Measurements from ENCODE around the gene COL8A2. TPM values are rescaled to one million over a fixed set of nuclear protein-coding genes. Genes with fewer than 3 reads are reported as not detected.

COL8A2 gene
- total RNA-seq, 4 donors from 2014 or later = 1.2 to 5.4 (median 1.7) TPM

DNA sequence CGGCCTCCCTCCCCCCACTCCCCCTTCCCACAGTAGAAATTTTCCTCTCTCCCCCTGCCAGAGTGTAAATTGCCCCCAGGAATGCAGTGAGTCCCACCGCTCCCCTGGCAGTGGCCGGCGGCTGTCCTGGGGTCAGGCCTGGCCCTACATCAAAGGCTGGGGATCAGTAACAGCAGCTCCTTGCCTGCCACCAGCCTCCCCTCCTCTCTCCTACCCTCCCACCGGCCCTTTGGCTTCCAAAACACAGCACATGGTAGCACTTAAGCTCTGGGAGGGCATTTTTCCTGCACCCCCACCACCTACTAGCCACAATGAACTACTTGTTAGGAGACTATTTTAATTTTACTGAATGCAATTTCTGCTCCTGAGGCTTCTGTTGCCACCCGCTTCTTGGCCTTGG, 9.0 kb upstream of the COL8A2 start:
- Histone ChIP-seq H3K36me3 (peaks cover 0 to 13% (median 4%) of the 10 kb centered on the region in 4 donors), H3K4me1 (peaks cover 0 to 35% (median 16%) of the 10 kb centered on the region in 4 donors), H3K9me3 (no peaks in the 10 kb centered on the region), H3K27me3 (no peaks in the 10 kb centered on the region), H3K27ac (peak overlapping the region in 3 of 4 donors; percentile 13 to 59 (median 36)), H3K4me3 (no peak overlapping the region)
- WGBS, 2 donors (ENCODE audit: low coverage in 1 of 2) = 75% methylated on average over 6 of the region's 6 CpGs; no CpG with 5 or more reads in 1 of the 2 donors
- DNase-seq = no peak
- in situ Hi-C loops (cut with MboI; ENCODE audit: low pct_ligation_motif_present in 1 of 4, low pct_unique_long_range_greater_than_20kb in 1 of 4, low sequenced_read_pairs in 3 of 4) = no loop called here
- TF ChIP-seq CTCF (IDR thresholded peaks at IDR 0.05) (no peak), POLR2A (IDR thresholded peaks at IDR 0.05) (no peak), POLR2AphosphoS5 (IDR thresholded peaks at IDR 0.05) (no peak), EP300 (IDR thresholded peaks at IDR 0.05; ENCODE audit: low read depth) (no peak)
- intact Hi-C loops (cut with DNase I; ENCODE audit: low total_unique reads) = loop anchor here (2.0 kb wide), 1 partner anchor 35 kb away; no protein-coding TSS in a partner anchor

DNA sequence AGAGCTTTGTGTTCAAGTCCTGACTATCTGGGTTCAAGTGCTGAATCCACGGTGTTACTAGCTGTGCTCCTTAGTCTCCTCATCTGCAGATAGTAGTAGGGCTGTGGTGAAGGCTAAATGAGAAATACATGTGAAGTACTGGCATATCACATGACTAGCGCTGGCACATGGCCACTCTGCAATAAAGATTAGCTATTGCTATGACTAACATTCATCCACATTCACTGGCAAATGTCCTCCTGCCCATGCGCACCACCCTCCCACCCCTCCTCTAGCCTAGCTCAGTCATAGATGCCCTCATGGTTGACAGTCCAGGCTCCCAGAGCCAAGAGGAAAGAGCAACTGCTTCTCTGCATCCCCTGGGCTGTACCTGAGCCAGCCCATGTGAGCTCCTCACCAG, 8.5 kb upstream of the COL8A2 start:
- Histone ChIP-seq H3K36me3 (peaks cover 0 to 9% (median 2%) of the 10 kb centered on the region in 4 donors), H3K27ac (peak overlapping the region in 3 of 4 donors; percentile 13 to 59 (median 36)), H3K4me3 (no peak overlapping the region), H3K27me3 (no peaks in the 10 kb centered on the region), H3K4me1 (peaks cover 0 to 35% (median 16%) of the 10 kb centered on the region in 4 donors), H3K9me3 (no peaks in the 10 kb centered on the region)
- peak; percentile 92 for DNase-seq
- 33 to 37% methylated on average over 1 to 3 of the region's 3 CpGs for WGBS, 2 donors (ENCODE audit: low coverage in 1 of 2)
- intact Hi-C loops (cut with DNase I; ENCODE audit: low total_unique reads) (no loop called here), in situ Hi-C loops (cut with MboI; ENCODE audit: low pct_ligation_motif_present in 1 of 4, low pct_unique_long_range_greater_than_20kb in 1 of 4, low sequenced_read_pairs in 3 of 4) (no loop called here)
- TF ChIP-seq POLR2AphosphoS5 (IDR thresholded peaks at IDR 0.05) = peak in 2 of 3 donors; percentile 18 to 20
- TF ChIP-seq CTCF (IDR thresholded peaks at IDR 0.05) = no peak

DNA sequence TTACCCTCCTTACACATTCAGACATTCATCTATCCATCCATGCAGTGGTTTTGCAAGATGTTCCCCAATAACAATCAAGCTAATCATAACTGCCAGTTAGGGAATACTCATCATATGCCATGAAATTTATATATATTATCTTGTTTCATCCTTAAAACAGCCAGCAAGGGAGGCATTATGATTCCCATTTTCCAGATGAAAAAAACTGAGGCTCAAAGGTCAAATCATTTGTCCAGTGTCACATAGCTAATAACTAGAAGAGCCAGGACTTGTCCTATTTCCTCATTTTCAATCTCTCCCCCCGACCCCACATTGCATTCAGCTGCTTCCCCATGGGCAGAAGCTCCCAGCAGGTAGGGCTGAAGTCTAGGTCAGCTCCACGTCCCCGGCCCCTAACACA, 7.0 kb upstream of the COL8A2 start:
- in situ Hi-C loops (cut with MboI; ENCODE audit: low pct_ligation_motif_present in 1 of 4, low pct_unique_long_range_greater_than_20kb in 1 of 4, low sequenced_read_pairs in 3 of 4) (no loop called here), intact Hi-C loops (cut with DNase I; ENCODE audit: low total_unique reads) (no loop called here)
- Histone ChIP-seq H3K27me3 (no peaks in the 10 kb centered on the region), H3K36me3 (peaks cover 0 to 1% (median 0%) of the 10 kb centered on the region in 4 donors), H3K4me1 (peaks cover 0 to 33% (median 16%) of the 10 kb centered on the region in 4 donors), H3K27ac (no peak overlapping the region), H3K4me3 (no peak overlapping the region), H3K9me3 (no peaks in the 10 kb centered on the region)
- no peak for TF ChIP-seq EP300 (IDR thresholded peaks at IDR 0.05; ENCODE audit: low read depth)
- no peak for TF ChIP-seq POLR2AphosphoS5 (IDR thresholded peaks at IDR 0.05)
- no peak for TF ChIP-seq POLR2A (IDR thresholded peaks at IDR 0.05)
- TF ChIP-seq CTCF (IDR thresholded peaks at IDR 0.05) = no peak
- 50 to 75% methylated on average over 1 to 3 of the region's 3 CpGs for WGBS, 2 donors (ENCODE audit: low coverage in 1 of 2)
- DNase-seq = no peak

DNA sequence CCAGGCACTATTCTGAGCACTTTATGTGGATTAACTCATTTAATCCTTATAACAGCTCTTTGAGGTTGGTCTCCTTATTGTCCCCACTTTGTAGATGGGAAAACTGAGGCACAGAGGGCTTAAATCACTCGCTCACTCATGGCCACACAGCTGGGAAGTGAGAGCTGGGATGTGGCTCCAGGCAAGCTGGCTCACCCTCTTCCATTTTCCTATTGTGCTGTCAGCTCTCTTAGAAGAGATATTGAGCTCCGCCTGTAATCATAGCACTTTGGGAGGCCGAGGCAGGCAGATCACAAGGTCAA, 3.8 kb upstream of the COL8A2 start:
- no peak overlapping the region for H3K27ac ChIP-seq
- intact Hi-C loops (cut with DNase I; ENCODE audit: low total_unique reads) (no loop called here), in situ Hi-C loops (cut with MboI; ENCODE audit: low pct_ligation_motif_present in 1 of 4, low pct_unique_long_range_greater_than_20kb in 1 of 4, low sequenced_read_pairs in 3 of 4) (no loop called here)

More for the DNA sequence above, 3.8 kb upstream of the COL8A2 start:
- H3K27me3 ChIP-seq = peaks cover 19% of the 10 kb centered on the region
- TF ChIP-seq EP300 (IDR thresholded peaks at IDR 0.05; ENCODE audit: low read depth) = no peak
- TF ChIP-seq POLR2AphosphoS5 (IDR thresholded peaks at IDR 0.05) = no peak
- TF ChIP-seq POLR2A (IDR thresholded peaks at IDR 0.05) = no peak
- TF ChIP-seq CTCF (IDR thresholded peaks at IDR 0.05) = no peak
- no peak overlapping the region for H3K4me3 ChIP-seq
- WGBS, 2 donors (ENCODE audit: low coverage in 1 of 2) = 80 to 100% methylated on average over 1 to 3 of the region's 3 CpGs
- H3K4me1 ChIP-seq = peaks cover 0 to 19% (median 13%) of the 10 kb centered on the region in 4 donors
- DNase-seq = no peak
- H3K36me3 ChIP-seq = no peaks in the 10 kb centered on the region
- no peaks in the 10 kb centered on the region for H3K9me3 ChIP-seq
